Mammary epithelial cell (primary cell): Measurements from ENCODE around the gene LTBR.

Experiments used
- CTCF ChIP-seq, 2 donors: IDR thresholded peaks in 1 of 2; conservative IDR thresholded peaks in 1 of 2; 2 replicates each; pipeline ENCODE4 v1.5.1; 2011 to 2012; ENCODE audit warnings: inconsistent platforms in 2 of 2, low read length in 2 of 2, mild to moderate bottlenecking in 2 of 2, control low read depth in 1 of 2, low read depth in 1 of 2; ENCODE audit not compliant: insufficient read depth in 1 of 2; ENCODE audit errors: extremely low read depth in 1 of 2
- EZH2 ChIP-seq: IDR thresholded peaks from 2 replicates; pipeline ENCODE4 v1.6.1; 2012; ENCODE audit warnings: low read length, inconsistent platforms, borderline replicate concordance

GRCh38 chr12:6343518-6343917, 40.4 kb upstream of the LTBR start:
- no peak for TF ChIP-seq CTCF (conservative IDR thresholded peaks at IDR 0.05 in 1 of 2, IDR thresholded peaks at IDR 0.05 in 1 of 2; ENCODE audit: extremely low read depth in 1 of 2, insufficient read depth in 1 of 2, low read depth in 1 of 2, low read length in 2 of 2)
- no peak for TF ChIP-seq EZH2
